Stimulated activated CD8-positive, alpha-beta memory T cell treated with anti-CD3 and anti-CD28 coated beads, Interleukin-15, amount 100 ng/mL, for 48 hours (primary cell): ENCODE measurements around the gene GTF3C6.
"Not testable (repeated sequence)": the region's sequence is repeated elsewhere in the genome, so short reads cannot be mapped to it uniquely, and the experiment has no call there.

Experiments used
- DNase-seq, 2 donors: peaks; one replicate each; pipeline ENCODE4 v3.0.0-alpha.2; 2020; ENCODE audit warnings: low read depth in 2 of 2

GTF3C6 gene

GRCh38 chr6:110979565-110980101 lies 21.1 kb downstream of the GTF3C6 start:
- DNase-seq = no peak

GRCh38 chr6:110980227-110980626 lies 21.7 kb downstream of the GTF3C6 start:
- DNase-seq = no peak

- no peak for DNase-seq
These were observed 22.1 kb downstream of the GTF3C6 start for GRCh38 chr6:110980648-110981047.

- DNase-seq = no peak
These were observed 22.7 kb downstream of the GTF3C6 start for GRCh38 chr6:110981202-110981600.

GRCh38 chr6:110990840-110991576 lies 32.5 kb downstream of the GTF3C6 start:
- DNase-seq = no peak

GRCh38 chr6:110996691-110997090 lies 38.2 kb downstream of the GTF3C6 start:
- no peak for DNase-seq

GRCh38 chr6:110999634-111000270 lies 41.2 kb downstream of the GTF3C6 start:
- no peak for DNase-seq

- no peak for DNase-seq
These were observed 43.8 kb downstream of the GTF3C6 start for GRCh38 chr6:111002350-111002749.

- DNase-seq = no peak
These were observed 53.0 kb downstream of the GTF3C6 start for GRCh38 chr6:111011360-111012142.

- DNase-seq = no peak
These were observed 53.6 kb downstream of the GTF3C6 start for GRCh38 chr6:111012143-111012452.

- not testable (repeated sequence) for DNase-seq
These were observed 54.0 kb downstream of the GTF3C6 start for GRCh38 chr6:111012520-111012919.

GRCh38 chr6:111013144-111013915 lies 54.8 kb downstream of the GTF3C6 start:
- DNase-seq = no peak

GRCh38 chr6:111015389-111016124 lies 57.1 kb downstream of the GTF3C6 start:
- no peak for DNase-seq

- DNase-seq = not testable (repeated sequence)
These were observed 58.7 kb downstream of the GTF3C6 start for GRCh38 chr6:111017241-111017640.
